HG03457 (cell line): Measurements from ENCODE around the gene MMS19.
"Not testable (repeated sequence)": the region's sequence is repeated elsewhere in the genome, so short reads cannot be mapped to it uniquely, and the experiment has no call there.

Experiments
- ATAC-seq: cut with Tn5 transposase; IDR thresholded peaks from one replicate; pipeline ENCODE4 v1.9.1; 2021; ENCODE audit warnings: moderate number of reproducible peaks; ENCODE audit not compliant: unreplicated experiment

MMS19 gene

DNA sequence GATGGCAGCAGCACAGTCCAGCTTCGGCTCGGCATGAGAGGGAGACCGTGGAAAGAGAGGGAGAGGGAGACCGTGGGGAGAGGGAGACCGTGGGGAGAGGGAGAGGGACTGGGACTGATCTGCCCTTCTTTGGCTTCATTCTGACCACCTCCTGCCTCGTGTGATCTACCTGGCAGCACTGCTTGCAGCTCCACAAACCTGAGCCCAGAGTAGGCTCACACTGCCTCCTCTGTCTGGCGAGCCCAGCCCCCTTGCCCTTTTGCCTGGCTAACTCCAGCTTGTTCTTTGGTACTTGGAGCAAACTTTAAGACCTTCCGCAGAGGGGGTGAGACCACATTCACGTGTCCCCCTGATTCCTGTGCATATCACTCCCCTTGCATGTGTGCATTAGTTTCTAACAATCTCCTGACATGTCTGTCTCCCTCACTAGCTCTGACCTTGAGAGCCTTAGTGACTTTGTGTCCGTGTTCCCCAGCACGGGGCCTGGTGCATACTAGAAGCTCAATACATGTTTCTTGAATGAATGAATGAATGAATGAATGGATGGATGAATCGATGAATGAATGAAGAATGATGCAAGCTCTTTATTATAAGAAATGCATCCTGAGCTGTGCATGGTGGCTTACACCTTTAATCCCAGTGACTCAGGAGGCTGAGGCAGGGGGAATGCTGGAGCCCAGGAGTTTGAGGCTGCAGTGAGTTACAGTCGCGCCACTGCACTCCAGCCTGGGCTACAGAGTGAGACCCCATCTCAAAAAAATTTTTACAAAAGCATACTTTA is 31.7 kb upstream of the MMS19 start:
- no peak for ATAC-seq

DNA sequence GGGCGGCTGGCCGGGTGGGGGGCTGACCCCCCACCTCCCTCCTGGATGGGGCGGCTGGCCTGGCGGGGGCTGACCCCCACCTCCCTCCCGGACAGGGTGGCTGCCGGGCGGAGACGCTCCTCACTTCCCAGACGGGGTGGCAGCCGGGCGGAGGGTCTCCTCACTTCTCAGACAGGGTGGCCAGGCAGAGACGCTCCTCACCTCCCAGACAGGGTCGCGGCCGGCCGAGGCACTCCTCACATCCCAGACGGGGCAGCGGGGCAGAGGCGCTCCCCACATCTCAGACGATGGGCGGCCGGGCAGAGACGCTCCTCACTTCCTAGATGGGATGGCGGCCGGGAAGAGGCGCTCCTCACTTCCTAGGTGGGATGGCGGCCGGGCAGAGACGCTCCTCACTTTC is 30.7 kb upstream of the MMS19 start:
- not testable (repeated sequence) for ATAC-seq

DNA sequence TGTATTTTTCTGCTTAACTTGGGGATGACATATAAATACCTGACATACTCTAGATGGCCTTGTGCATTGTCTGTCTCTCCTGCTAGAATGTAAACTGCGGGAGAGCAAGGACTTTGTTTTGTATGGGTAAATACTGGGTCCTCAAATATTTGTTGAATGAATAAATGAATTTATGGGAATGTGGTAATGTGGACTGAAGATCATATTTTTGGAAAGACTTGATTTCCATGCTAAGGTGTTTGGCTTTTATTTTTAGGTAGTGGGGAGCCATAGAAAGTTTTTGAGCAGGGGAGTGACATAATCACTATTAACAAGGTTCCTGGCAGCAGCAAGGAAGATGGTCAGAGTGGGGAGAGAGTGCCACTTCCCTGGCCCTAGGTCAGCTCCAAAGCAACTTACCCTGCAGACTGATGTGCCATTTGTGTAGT is 27.5 kb upstream of the MMS19 start:
- no peak for ATAC-seq

DNA sequence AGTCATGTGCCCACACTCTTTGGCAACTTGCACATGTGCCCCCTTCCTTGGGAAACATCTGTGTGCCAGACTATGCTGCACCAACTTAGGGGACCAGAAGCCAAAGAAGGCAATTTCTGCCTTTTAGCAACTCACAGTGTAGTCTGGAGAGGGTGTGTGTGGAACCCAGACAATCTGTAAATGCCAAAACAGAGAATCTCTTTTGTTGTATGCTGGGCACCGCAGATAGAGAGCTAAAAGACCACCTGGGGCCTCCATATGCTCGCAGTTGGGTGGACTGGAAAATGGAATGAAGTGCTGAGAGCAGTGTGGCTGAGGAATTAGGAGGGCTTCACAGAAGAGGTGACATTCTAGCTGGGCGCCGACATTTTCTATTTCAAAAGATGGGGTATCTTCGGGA is 26.9 kb upstream of the MMS19 start:
- no peak for ATAC-seq

DNA sequence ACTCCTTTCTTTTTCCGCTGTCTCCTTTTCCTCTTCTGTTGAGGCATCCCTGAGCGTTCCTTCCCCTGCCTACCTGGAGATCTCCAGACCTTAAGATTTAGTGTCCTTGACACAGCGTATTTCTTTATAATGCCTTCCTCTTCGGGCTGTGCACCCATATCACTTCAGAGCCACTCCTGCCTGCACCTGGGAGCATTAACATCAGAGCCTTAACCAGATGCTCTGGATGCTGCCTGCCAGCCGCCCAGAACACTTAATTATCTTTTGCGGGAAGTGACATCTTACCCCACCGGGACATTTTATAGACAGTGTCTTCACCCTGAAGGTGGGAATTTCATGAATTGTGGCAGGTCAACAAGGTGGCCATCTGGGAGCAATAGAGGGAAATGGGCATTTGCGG is 24.7 kb upstream of the MMS19 start:
- no peak for ATAC-seq

DNA sequence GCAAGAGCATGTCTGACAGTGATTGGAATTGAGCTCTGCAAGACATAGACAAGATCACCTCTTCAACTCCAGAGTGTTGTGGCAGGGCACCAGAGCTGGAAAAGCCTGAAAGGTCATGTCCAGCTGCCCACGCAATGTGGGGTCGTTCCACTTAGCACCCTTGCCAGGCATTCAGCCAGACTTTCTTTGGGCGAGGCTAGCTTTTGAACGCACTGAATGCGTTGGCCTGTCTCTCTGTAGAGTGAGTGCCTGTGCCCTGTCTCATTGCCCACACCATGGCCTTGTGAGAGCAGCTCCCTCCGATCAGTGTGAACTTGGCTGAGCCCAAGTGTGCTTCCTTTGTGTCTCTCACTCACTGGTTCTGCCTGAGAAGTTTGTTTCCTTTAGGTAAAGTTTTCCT is 23.8 kb upstream of the MMS19 start:
- ATAC-seq: no peak

DNA sequence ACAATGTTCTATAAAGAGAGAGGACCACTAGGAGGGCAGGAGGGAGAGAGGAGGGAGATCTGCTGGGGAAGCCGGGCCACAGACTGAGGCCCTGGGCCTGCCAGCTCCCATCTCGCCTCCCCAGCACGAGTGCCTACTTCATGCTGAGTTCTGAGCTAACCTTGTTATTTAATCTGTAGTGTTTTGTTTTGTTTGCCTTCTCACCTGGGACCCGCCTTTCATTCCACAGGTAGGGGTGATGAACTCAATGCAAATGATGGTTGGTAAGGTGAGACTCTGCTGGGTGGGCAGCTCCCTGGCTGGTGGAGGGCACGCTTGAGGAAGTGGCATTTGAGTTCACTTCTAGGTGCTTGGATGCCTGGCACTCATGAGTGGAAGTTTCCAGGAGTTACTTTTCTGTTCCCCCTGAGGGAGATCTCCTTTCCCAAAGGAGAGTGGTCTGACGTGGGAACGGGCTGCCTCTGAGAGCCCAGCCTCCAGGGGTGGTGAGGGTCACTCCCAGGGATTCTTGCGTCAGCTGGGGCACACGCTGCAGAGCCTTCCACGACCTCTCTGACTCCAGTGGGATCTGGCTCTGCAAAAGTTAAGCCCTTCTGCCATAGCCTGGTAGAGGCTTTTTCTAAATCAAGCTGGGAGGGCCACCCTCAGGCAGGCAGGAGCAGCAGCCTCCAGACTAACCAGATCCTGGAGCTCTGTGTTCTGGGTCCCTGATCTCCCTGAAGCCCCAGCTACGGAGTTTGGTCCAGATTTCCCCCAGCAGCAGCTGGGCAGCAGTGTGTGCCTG is 22.9 kb upstream of the MMS19 start:
- ATAC-seq: no peak

DNA sequence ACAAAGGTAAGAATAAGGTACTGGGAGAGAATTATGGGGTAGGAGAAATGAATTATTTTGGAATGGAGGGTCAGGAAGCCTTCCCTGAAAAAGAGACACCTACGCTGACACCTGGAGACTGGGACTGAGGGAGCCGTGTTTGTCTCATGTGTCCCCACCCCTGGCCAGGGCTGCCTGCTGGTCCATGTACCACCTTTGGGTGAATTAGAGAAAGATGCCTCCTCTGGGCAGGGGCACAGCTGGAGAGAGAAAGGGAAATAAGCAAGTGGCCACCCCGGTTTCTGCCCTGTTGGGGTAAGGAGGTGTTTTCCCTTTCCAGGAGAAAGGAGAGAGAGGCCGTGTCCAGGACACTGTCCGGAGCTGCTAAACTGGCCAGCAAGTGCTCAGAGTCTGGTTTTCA is 22.3 kb upstream of the MMS19 start:
- ATAC-seq: no peak

DNA sequence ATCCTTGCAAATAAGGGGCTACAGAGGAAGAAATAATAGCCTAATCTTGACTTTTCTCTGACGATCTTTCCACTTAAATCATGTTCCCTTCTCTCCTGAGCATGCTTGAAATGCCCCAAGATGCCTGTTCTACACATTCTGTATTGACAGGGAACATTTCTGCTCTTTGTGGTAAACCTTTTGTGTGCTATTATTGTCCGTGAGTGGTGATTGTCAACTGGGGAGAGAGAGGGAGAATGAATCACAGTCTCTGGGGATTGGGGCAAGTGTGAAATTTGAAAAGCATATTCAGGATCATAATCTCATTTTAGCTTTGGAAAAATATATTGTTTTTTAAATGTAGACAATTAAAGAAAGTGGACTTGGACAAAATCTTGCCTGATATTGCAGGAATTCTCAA is 21.1 kb upstream of the MMS19 start:
- ATAC-seq: no peak

DNA sequence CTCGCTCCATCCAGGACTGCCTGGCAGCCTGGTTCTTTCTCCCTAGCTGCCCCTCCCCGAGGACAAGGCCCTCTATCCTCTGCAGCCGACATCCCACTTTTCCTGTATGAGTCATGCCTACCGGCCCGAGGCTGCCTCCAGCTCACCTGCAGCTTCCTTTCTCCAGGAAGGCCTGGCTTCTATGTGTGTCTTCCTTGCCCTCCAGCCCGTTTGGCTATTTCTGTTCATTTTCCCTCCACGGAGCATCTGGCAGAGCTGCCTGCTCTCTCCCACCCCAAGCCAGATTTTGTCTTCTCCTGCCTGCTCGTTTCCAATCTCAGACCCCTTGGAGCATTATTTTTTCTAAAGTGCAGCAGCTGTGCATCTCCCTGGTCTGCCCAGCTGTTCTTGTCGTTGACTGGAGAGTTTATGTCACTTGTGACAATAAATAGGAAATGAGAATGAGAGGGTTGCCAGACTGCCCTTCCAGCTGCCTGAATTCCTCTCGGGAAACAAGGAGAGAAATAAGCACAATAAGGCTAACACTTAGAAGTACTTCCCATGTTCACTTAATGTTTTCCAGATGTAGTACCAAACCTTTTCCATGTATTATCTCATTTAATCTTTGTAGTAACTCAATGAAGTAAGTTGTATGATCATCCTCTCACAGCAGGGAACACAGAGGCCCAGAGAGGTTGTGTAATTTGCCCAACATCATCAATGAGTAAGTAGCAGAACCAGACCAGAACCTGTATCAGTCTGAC is 20.2 kb upstream of the MMS19 start:
- ATAC-seq: no peak

DNA sequence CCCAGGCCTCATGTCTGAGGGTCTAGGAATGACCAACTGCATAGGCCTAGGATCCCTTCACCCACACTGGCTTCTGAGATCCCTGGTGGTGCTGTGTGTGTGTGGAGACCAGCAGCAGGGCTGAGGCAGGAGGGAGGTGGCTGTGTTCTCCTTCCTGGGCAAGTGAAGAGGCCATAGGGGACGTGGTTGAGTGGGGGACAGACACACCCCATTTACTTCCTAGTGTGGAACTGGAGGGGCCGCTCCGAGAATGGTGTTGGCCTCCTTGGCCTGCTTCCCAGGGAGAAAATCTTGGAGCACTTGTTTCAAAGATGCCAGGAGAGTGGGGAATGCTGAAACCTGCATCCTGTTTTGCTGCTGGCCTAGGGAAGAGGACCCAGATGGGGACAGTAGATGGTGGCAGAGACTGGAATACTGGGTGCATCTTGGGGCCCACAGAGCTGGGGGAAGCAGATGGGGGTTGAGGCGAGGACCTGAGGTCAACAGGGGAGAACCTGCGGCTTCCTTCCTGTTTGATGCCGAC is 19.6 kb upstream of the MMS19 start:
- ATAC-seq: no peak

DNA sequence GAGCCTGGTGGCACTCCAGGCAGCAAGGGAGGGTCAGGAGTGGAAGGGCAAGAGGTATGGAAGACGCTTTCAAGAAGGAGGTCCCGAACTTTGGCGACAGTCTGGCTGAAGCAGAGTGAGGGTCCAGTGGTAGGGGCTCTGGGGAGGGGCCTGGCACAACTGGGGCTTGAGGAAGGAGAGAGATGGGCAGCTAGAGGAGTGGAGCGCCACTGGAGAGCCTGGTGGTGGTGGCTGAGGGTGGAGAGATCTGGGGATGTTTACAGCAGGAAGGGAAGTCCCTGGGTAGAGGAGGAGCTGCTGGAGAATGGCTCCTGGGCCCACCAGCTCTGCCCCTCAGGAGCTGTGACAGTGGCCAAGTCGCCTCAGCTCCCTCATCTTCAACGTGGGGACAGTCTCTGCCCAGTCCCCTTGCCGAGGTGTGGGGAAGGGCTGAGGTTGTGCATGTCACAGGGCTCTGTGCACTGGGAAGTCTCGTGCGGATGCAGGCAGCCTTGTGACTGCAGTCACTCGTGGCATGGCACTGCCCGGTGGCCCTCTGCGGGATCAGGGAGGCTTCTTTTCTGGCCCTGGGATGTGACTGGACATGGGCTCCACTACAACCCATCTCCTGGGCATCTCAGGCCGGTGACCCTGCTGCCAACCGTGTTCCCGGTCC is 19.0 kb upstream of the MMS19 start:
- no peak for ATAC-seq

DNA sequence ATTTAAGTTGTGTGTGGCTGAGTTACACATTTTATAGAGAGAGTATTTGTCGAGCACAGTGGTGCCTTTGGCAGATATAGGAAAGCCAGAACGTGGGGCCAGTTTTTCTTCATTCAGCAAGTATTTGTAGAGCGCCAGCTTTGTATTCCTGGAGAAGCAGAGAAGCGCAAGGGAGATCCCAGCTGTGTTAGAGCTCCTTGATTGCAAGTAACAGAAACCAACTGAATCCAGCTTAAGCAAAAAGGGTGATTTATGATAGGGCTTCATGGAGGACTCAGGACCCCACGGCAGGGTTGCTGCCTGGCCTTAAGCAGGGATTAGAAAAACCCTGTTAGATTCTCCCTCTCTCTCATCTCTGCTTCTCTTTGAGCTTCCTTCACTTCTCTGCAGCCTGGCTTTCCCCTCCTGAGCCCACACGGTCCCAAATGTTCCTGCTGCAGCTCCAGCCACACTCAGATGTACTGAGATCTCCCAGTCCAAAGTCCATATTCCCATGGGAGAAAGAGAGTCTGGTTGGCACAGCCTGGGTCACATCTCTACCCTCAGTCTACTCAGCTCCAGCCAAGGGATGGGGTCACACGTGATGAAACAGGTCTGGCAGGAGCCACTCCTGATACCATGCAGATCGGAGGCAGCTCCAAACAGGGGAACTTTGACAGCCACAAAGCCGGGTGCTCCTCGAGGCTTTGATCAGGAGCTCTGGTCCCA is 17.2 kb upstream of the MMS19 start:
- no peak for ATAC-seq

DNA sequence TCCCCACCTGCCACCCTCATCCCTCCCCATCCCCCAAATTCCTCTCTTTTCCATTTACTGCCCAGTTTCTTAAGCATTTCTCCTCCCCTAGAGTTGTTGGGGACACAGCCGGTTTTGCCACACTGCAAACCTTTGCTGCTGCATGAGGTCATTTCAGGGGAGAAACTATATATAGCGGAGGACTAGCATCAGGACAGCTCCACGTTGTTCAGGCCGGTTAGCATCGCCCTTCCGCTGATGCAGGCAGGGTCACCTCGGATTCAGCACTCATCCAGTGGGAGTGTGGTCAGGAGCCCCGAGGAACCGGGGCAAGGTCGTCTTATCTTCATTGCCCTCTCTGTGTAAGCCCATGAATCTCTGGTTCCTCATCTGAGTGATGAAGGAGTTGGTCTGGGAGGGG is 16.1 kb upstream of the MMS19 start:
- ATAC-seq: no peak

DNA sequence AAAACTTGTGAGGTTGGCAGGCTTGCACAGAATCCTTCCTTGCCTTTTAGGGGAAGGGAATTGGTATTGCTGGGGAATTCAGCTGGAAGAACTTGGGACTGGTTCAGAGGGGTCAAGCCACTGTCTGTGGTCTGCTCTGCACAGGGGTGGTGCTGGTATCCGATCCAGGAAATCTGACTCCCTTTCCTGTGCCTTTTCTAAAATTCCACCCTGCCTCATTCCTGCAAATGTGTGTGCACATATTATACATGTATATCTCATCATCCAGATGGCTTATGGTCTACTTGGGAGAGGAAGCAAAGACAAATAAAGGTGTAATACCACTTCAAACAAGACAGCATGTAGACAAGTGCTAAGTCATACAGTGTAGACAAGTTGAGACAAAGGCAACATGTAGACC is 14.8 kb upstream of the MMS19 start:
- ATAC-seq: no peak

DNA sequence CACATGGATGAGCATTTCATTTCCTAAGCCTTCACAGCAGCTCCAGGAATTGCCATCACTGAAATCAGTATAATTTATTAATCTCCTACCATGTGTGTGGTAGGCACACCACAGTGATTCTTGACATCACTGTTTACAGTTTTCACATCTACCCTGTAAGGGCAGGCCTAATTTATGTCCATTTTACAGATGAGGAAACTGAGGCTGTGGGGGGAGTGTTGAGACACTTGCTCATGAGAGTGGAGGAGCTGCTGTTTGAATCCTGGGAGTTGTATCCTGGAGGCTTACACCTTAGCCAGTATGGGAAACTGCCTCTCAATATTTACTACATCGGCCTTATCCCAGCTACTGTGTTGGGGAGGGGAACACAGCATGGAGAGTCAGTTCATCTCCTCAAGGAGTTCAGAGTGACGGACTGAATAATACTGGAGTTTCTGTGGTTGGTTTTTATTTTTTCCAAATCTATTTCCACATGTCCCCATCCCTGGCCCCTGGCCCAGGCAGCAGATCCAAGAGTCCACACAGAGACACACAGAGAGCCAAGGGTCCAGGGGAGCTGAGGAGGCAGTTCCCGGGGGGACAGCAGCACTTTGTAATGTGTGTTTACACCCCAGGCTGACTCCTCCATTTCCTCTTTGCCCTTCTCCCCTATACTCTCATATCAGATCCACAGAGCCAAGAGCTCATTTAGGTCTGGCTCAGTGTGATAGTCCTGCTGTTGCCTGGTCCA is 13.7 kb upstream of the MMS19 start:
- no peak for ATAC-seq

DNA sequence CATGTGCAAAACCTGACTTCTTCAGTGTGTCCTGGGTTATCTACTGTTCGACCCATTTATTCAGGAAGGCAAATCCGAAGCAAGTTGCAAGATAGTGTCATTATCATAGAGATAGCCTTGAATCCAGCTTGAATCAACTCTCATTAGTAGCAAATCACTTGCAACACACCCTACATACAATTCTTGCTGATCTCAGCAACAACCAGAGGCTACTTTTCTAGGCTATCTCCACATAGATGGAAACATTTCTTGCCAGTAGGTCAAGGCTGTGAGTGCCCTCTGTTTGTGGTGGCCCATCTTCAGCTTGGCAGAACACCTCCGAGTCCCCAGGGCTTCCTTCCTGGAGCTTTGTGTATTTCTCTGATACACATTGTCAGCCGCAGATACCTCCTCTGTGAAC is 12.5 kb upstream of the MMS19 start:
- ATAC-seq: no peak

DNA sequence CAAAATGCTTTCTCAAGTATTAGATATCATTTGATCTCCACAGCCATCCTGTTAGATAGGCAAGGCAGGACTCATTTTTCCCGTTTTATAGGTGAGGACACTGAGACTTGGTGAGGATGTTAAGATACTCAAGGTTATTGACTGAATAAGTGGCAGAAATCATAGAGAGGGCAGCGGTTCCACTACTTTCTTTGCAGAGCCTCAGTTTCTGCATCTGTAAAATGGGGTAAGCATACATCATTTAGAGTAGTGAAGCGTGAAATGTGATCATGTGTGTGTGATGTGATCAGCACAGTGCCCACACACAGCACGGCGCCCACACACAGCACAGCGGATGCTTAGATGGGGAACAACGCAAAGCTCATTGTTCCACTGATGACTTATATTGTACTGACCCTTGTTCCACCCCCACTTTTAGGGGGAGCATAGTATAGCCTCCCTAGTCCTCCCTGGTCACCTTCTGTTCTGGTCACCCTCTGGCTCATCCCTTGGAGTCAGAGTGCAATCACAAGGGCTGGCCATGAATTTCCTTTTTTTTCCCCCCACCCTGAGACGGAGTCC is 11.0 kb upstream of the MMS19 start:
- ATAC-seq: no peak

DNA sequence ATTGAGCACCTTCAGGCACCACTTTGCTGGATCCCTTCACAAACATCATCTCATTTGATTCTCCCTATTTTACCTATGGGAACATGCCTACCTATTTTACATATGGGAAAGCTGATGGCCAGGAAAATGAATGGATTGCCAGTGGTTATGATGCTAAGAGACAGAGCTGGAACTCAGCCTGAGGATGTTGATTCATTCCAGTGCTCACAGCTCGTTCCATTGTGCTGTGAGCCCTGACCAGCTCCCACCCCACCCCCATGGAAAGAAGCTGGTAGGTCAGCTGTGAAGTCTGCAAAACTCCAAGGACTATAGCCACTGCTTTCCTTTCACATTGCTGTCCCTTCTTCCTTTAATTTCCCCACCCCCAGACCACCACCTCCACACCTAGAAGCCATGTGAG is 10.1 kb upstream of the MMS19 start:
- ATAC-seq: no peak
